Gastroesophageal sphincter (tissue), 4 donors: ENCODE data around the gene DENND6A. TPM values are rescaled to one million over a fixed set of nuclear protein-coding genes. Genes with fewer than 3 reads are reported as not detected.

Experiments
- ATAC-seq: fragments of 150-250 bp; one replicate; pipeline ENCODE4 v1.9.1; 2016; ENCODE audit warnings: mild to moderate bottlenecking, moderate library complexity
- H3K27ac ChIP-seq, 4 donors: fragments of 200-600 bp; sonication (generic) in 3 of 4; 1 replicate in 3 of 4; 2 replicates in 1 of 4; pipeline ENCODE4 v1.5.1; 2016 to 2019
- H3K27me3 ChIP-seq: fragments of 200-600 bp; sonication (generic); one replicate; pipeline ENCODE4 v1.5.1; 2019
- H3K36me3 ChIP-seq, 2 donors: fragments of 200-600 bp; sonication (generic); one replicate each; pipeline ENCODE4 v1.5.1; 2019; ENCODE audit warnings: control low read depth in 1 of 2
- H3K4me1 ChIP-seq, 3 donors: fragments of 200-600 bp; sonication (generic); 1 replicate in 2 of 3; 2 replicates in 1 of 3; pipeline ENCODE4 v1.5.1; 2016 to 2019; ENCODE audit warnings: control low read depth in 2 of 3
- H3K4me3 ChIP-seq, 2 donors: fragments of 200-600 bp; sonication (generic); one replicate each; pipeline ENCODE4 v1.5.1; 2019; ENCODE audit warnings: mild to moderate bottlenecking in 1 of 2, moderate library complexity in 1 of 2
- H3K9me3 ChIP-seq, 3 donors: fragments of 200-600 bp; sonication (generic); one replicate each; pipeline ENCODE4 v1.5.1; 2017 to 2019; ENCODE audit warnings: control low read depth in 2 of 3
- CTCF ChIP-seq, 4 experiments: fragments of 200-600 bp in 2 of 4; fragments of 450-650 bp in 2 of 4; sonication (generic) in 1 of 4; IDR thresholded peaks; one replicate each; pipeline ENCODE4 v1.5.1; 2017 to 2019; ENCODE audit warnings: antibody characterized with exemption in 4 of 4, mild to moderate bottlenecking in 2 of 4, moderate library complexity in 2 of 4
- EP300 ChIP-seq: sonication (generic); formaldehyde crosslinking; IDR thresholded peaks from one replicate; pipeline ENCODE4 v1.6.1; 2017; ENCODE audit warnings: antibody characterized with exemption, mild to moderate bottlenecking
- POLR2A ChIP-seq, 2 donors: fragments of 450-650 bp; IDR thresholded peaks; one replicate each; pipeline ENCODE4 v1.6.1; 2017; ENCODE audit warnings: antibody characterized with exemption in 2 of 2, mild to moderate bottlenecking in 2 of 2, moderate library complexity in 1 of 2
- POLR2AphosphoS5 ChIP-seq: sonication (generic); formaldehyde crosslinking; IDR thresholded peaks from one replicate; pipeline ENCODE4 v1.6.1; 2017; ENCODE audit warnings: antibody characterized with exemption
- WGBS, 2 donors: methylation state at CpG; one replicate each; pipeline ENCODE4 v1.1.5; 2018; ENCODE audit warnings: low coverage in 1 of 2; 5-methylcytosine and 5-hydroxymethylcytosine counted together
- total RNA-seq, 4 donors: library from RNA; depleted of rRNA; stranded (reverse); fragments of >200 nt; gene quantifications; one replicate each; pipeline ENCODE4 v1.1.0, GENCODE V29; 2016

The DENND6A gene
- total RNA-seq = 10 to 100 TPM; 25.8 to 56.0 (median 47.2) TPM

- Histone ChIP-seq H3K36me3 (no peaks in the 10 kb centered on the region), H3K27ac (peak within 1 kb of the TSS; percentile 97 to 100 (median 99)), H3K9me3 (no peaks in the 10 kb centered on the region), H3K4me1 (peaks cover 0 to 45% (median 28%) of the 10 kb centered on the region in 3 donors), H3K27me3 (no peaks in the 10 kb centered on the region), H3K4me3 (peak within 1 kb of the TSS; percentile 90 to 99)
- WGBS, 2 donors = 0% methylated on average over 3 of the region's 71 CpGs
- peak; percentile 95 for ATAC-seq
- peak; percentile 98 for TF ChIP-seq POLR2AphosphoS5
- TF ChIP-seq POLR2A (IDR thresholded peaks at IDR 0.05) = peak; percentile 98 to 99
- peak in 2 of 4 experiments; percentile 14 to 30 for TF ChIP-seq CTCF (IDR thresholded peaks at IDR 0.05)
- no peak for TF ChIP-seq EP300
Observed at GRCh38 chr3:57692396-57693147, at the start of gene DENND6A. Gene DENND6A (minus strand): TSS chr3:57693077. CDS start chr3:57693018, 59 bp downstream.

GRCh38 chr3:57740027-57740426, 47.1 kb upstream of the DENND6A start:
- H3K4me3 ChIP-seq = no peak overlapping the region
- ATAC-seq = no peak
- no peak overlapping the region for H3K27ac ChIP-seq
- no peaks in the 10 kb centered on the region for H3K36me3 ChIP-seq
- H3K27me3 ChIP-seq = no peaks in the 10 kb centered on the region
- no peaks in the 10 kb centered on the region for H3K9me3 ChIP-seq
- TF ChIP-seq POLR2A (IDR thresholded peaks at IDR 0.05) = no peak
- TF ChIP-seq POLR2AphosphoS5 = no peak
- no peak for TF ChIP-seq CTCF (IDR thresholded peaks at IDR 0.05)
- TF ChIP-seq EP300 = no peak
- peaks cover 0 to 25% (median 3%) of the 10 kb centered on the region in 3 donors for H3K4me1 ChIP-seq
- WGBS, 2 donors = 89 to 91% methylated on average over 5 of the region's 5 CpGs

GRCh38 chr3:57738391-57738790, 45.5 kb upstream of the DENND6A start:
- H3K4me1 ChIP-seq = peaks cover 0 to 25% (median 3%) of the 10 kb centered on the region in 3 donors
- ATAC-seq = no peak
- no peaks in the 10 kb centered on the region for H3K9me3 ChIP-seq
- H3K36me3 ChIP-seq = no peaks in the 10 kb centered on the region
- no peak overlapping the region for H3K4me3 ChIP-seq
- TF ChIP-seq CTCF (IDR thresholded peaks at IDR 0.05) (no peak), EP300 (no peak), POLR2A (IDR thresholded peaks at IDR 0.05) (no peak), POLR2AphosphoS5 (no peak)
- 16 to 34% methylated on average over 3 to 5 of the region's 5 CpGs for WGBS, 2 donors
- H3K27ac ChIP-seq = peak overlapping the region in 1 of 4 donors; percentile 53
- H3K27me3 ChIP-seq = no peaks in the 10 kb centered on the region

- Histone ChIP-seq H3K27me3 (no peaks in the 10 kb centered on the region), H3K4me3 (no peak overlapping the region), H3K27ac (peak overlapping the region in 1 of 4 donors; percentile 53), H3K4me1 (peaks cover 0 to 25% (median 3%) of the 10 kb centered on the region in 3 donors), H3K9me3 (no peaks in the 10 kb centered on the region), H3K36me3 (no peaks in the 10 kb centered on the region)
- WGBS, 2 donors = 71 to 78% methylated on average over 3 to 4 of the region's 7 CpGs
- no peak for ATAC-seq
- no peak for TF ChIP-seq CTCF (IDR thresholded peaks at IDR 0.05)
- no peak for TF ChIP-seq POLR2A (IDR thresholded peaks at IDR 0.05)
- no peak for TF ChIP-seq EP300
- TF ChIP-seq POLR2AphosphoS5 = no peak
Observed at GRCh38 chr3:57737840-57738239, 45.0 kb upstream of the DENND6A start.

- TF ChIP-seq EP300 = no peak
- TF ChIP-seq POLR2A (IDR thresholded peaks at IDR 0.05) = no peak
- TF ChIP-seq POLR2AphosphoS5 = no peak
- TF ChIP-seq CTCF (IDR thresholded peaks at IDR 0.05) = no peak
- Histone ChIP-seq H3K27me3 (no peaks in the 10 kb centered on the region), H3K27ac (no peak overlapping the region), H3K4me1 (peaks cover 0 to 25% (median 3%) of the 10 kb centered on the region in 3 donors), H3K9me3 (no peaks in the 10 kb centered on the region), H3K36me3 (no peaks in the 10 kb centered on the region), H3K4me3 (no peak overlapping the region)
- ATAC-seq = no peak
- 72 to 90% methylated on average over 2 of the region's 2 CpGs for WGBS, 2 donors
Observed at GRCh38 chr3:57735405-57735804, 42.5 kb upstream of the DENND6A start.
